ENCODE data around the gene TENM3.

GRCh38 chr4:182688081-182688480 lies 444.9 kb downstream of the TENM3 start:
- TF ChIP-seq CTCF (IDR thresholded peaks at IDR 0.05; ENCODE audit: low read depth, low read length) = no peak
- no peak for TF ChIP-seq EZH2phosphoT487 (IDR thresholded peaks at IDR 0.05; ENCODE audit: low read depth)
